Measurements from ENCODE around the gene APBA3.

GRCh38 chr19:3767050-3767449 is 5.6 kb upstream of the APBA3 start:
- TF ChIP-seq, protein P1, sequence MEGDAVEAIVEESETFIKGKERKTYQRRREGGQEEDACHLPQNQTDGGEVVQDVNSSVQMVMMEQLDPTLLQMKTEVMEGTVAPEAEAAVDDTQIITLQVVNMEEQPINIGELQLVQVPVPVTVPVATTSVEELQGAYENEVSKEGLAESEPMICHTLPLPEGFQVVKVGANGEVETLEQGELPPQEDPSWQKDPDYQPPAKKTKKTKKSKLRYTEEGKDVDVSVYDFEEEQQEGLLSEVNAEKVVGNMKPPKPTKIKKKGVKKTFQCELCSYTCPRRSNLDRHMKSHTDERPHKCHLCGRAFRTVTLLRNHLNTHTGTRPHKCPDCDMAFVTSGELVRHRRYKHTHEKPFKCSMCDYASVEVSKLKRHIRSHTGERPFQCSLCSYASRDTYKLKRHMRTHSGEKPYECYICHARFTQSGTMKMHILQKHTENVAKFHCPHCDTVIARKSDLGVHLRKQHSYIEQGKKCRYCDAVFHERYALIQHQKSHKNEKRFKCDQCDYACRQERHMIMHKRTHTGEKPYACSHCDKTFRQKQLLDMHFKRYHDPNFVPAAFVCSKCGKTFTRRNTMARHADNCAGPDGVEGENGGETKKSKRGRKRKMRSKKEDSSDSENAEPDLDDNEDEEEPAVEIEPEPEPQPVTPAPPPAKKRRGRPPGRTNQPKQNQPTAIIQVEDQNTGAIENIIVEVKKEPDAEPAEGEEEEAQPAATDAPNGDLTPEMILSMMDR (IDR thresholded peaks at IDR 0.05; ENCODE audit: insufficient read depth, low read length): no peak
- no peak for TF ChIP-seq SPI1 (IDR thresholded peaks at IDR 0.05; ENCODE audit: borderline replicate concordance, low read depth)

Measured in HL-60 (cell line).